Endometrial microvascular endothelial cells (primary cell): ENCODE results near the gene PTGES2. TPM values are rescaled to one million over a fixed set of nuclear protein-coding genes. Genes with fewer than 3 reads are reported as not detected.
"Not testable (repeated sequence)": the region's sequence is repeated elsewhere in the genome, so short reads cannot be mapped to it uniquely, and the experiment has no call there.

Source experiments
- in situ Hi-C: cut with HindIII; loops from 2 replicates; pipeline ENCODE4 v1.10.0; 2017; ENCODE audit warnings: low sequenced_read_pairs, low pct_unique_long_range_greater_than_20kb; ENCODE audit errors: inconsistent ontology term
- total RNA-seq: library from RNA; depleted of rRNA; stranded (reverse); fragments of >200 nt; gene quantifications from one replicate; pipeline ENCODE4 v1.2.3, GENCODE V29; 2015; ENCODE audit errors: inconsistent ontology term

Gene PTGES2
- total RNA-seq, 1 donor from 2014 or later, result 96.1 TPM

DNA sequence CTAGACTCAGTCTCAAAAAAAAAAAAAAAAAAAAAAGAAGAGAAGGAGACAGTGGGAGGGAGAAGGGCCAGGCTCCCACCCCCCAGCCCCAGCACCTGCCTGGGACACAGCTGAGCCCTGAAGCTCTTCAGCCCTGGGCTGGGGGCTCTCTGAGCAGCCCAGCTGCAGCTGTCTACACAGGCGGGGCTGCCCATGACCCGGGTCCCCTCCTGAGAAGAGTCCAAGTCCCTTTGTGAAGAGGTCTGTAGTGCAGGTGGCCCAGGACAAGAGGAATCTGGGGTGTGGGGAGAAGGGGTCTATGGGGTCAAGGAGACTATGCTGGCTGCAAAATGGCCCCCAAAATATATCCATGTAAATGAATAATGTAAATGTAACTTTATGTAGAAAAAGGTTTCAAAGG is 15.1 kb upstream of the PTGES2 start:
- in situ Hi-C loops, result no loop called here

DNA sequence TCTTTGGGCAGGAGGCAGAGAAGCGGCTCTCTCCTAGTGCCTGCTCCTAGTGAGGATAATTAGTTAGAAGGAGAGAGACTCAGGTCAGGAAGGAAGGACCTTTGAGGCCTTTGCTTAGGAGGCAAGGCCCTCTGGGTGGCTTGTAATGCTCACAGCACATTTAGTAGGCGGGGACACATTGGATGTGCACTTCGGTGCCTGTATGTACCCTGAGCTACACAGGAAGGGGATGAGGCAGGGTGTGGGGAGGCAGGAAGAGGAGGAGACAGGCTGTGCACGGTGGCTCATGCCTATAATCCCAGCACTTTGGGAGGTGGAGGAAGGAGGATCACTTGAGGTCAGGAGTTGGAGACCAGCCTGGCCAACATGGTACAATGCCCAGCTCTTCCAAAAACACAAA is 14.5 kb upstream of the PTGES2 start:
- in situ Hi-C loops, result no loop called here

DNA sequence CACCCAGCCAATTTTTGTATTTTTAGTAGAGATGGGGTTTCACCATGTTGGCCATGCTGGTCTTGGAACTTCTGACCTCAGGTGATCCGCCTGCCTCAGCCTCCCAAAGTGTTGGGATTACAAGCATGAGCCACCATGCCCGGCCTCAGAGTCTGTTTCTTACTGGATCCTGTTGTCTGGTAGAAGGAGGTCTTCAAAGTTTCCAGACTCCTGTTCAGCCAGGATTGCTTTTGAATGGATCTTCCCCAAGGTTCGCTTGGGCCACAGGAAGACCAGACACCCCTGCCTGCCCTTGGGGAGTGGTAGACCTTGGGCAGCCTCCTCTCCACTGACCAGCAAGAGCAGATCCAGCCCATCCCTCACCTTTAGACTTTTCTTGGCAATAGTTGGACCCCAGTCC is 14.1 kb upstream of the PTGES2 start:
- in situ Hi-C loops, result no loop called here

DNA sequence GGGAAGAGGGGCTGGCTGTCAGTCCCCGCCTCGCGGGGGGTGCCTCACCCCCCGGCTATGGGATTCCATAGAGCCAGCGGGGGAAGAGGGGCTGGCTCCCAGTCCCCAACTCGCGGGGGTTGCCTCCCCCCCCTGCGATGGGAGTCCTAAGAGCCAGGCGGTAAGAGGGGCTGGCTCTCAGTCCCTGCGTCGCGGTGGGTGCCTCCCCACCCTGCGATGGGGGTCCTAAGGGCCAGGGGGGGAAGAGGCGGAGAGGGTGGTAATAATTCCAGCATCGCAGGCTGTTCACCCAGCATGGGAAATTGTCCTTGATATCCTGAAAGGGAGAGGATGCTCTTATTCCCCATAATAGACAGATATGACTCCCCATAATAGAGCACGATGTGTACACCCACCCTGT is 12.1 kb upstream of the PTGES2 start:
- in situ Hi-C loops, result no loop called here

DNA sequence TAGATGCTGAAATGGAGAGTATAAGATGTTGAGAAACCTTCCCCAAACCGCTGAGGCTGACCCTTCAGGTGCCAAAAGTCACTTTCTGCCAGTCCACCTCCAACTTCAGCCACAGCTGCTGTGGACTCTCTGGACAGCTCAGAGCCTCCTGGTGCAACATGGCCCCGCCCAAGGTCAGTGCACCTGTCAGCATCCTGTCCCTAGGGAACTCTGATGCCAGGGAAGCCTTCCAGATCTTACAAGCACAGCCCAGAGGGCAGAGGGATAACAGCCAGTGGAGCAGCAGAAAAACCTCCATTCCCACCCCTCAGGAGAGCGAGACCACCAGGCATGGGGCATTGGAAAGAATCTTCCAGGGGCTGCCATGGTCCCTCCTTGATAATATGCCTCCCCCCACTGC is 10.5 kb upstream of the PTGES2 start:
- in situ Hi-C loops, result no loop called here

DNA sequence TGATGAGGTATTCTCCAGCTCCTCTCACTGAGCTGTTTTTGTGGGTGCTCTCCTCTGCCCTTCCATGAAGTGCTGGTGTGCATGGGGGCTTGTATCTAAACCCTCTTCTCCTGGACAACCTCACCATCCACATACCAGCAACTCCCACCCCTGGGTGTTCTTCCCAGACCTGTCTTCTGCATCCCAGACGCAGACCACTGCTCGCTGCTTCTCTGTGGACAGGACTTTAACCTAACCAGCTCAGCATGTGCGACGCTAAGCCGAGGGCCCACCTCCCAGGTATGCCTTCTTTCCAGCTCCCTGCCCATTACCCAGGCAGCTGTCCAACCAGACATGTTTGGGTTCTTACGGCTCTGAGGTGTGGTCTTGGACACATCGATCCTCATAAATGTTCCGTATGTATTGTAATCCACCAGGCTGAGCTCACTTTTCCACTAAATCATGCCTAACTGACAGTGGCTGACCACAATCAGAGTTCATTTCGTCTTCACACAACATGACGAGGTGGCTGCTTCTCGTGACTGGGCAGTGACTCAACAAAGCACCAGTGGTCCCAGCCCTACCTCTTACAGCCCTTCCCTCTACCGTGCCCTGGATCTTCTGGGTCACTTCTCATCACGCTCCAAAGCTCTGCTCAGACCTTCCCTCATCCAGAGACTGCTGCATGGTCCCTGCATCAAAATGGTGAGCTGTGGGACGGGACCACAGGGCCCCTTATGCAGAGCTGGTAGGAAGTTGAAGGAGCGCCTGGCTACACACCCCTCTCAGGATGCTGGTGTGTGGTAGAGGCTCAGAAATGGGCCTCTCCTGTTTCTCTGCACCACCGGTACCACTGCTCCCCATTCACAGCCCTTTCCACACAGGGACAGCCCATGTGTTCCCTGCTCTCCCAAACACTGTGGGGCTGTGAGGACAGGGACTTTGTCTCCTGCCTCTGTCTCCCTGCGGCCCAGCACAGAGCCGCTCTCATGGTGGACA is 9.6 kb upstream of the PTGES2 start:
- in situ Hi-C loops, result no loop called here

DNA sequence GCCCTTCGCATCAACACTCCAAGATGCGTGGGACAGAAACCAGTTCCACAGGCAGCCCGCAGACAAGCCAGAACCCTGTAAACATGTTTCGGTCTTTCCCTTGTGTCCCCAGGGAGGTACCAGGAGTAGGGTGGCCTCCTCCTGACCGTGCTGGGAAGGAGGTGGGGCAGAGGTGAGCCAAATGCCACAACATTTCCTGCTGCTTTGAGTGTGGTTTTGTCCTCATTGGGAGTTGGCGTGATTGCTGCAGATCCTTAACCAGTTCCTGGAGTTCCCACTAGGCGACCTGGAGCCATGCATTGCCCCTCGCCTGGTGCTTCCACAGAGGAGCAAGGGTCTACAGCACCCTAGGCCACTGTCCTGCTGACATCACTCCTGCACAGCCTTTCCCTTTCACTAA is 8.0 kb upstream of the PTGES2 start:
- in situ Hi-C loops, result not testable (repeated sequence)

DNA sequence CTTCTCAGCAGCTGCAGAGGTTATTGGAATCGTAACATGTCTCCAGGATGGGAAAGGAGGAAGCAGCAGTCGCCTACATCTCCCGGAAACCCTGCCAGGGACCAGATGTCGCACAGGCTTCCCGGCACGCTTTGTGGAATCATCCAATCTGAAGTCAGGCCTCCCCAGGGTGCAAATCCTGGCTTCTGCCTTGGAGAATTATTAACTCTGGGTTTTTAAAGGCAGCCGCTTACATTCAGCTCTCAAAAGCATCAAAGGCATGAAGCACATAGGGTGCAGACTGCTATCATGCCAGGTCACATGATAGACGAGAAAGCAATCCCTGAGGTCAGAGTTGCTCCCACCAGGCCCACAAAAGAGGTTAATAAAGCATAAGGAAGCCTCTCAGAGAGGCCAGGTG is 4.6 kb upstream of the PTGES2 start:
- in situ Hi-C loops, result not testable (repeated sequence)

DNA sequence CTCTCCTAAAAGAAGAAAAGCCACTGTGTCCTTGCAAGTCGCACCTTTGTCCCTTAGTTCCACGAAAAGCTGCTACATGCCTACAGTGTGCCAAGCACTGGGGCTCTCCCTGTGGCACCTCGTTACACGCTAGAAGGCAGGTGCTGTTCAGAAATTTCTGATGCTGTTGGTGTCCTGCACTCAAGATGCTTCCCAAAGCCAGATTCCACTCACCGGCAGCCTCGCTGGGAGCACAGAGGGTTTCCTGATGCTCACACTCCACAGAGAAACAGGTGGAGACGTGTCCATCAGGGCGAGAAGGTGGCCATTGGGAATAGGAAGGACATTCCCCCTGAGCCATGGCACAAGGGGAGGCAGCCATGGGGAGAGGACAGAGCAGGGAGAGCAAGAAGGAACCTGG is 3.8 kb upstream of the PTGES2 start:
- in situ Hi-C loops, result not testable (repeated sequence)

DNA sequence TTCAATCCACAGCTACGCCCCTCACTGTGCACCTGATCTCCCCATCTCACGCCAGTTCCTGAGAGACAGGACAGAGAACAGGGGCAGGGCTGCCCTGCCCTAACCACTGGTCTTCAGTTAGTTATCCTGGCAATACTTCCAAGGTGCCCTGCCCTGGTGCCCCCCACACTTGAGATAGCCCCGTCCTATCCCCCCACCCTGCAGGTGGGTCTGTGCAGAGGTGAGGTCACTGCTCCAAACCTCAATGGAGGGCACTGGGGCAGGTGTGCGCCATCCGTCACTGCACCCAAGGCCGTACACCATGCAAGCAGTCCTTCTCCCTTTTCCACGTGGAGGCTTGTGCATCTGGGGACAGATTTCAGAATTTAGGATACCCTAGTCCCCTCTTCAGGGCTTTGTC is 3.1 kb upstream of the PTGES2 start:
- in situ Hi-C loops, result not testable (repeated sequence)

DNA sequence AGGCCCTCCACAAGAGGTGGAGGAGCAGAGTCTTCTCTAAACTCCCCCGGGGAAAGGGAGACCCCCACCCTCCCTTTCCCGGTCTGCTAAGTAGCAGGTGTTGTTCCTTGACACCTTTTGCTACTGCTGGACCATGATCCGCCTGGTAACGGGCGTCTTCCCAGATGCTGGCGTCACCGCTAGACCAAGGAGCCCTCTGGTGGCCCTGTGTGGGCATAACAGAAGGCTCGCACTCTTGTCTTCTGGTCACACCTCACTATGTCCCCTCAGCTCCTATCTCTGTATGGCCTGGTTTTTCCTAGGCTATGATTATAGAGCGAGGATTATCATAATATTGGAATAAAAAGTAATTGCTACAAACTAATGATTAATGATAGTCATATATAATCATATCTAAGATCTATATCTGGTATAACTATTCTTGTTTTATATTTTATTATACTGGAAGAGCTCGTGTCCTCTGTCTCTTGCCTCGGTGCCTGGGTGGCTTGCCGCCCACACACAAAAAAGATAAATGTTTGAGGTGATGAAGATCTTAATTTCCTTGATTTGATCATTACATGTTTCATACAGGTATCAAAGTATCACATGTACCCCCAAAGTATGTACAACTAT is 2.6 kb upstream of the PTGES2 start:
- in situ Hi-C loops, result not testable (repeated sequence)

DNA sequence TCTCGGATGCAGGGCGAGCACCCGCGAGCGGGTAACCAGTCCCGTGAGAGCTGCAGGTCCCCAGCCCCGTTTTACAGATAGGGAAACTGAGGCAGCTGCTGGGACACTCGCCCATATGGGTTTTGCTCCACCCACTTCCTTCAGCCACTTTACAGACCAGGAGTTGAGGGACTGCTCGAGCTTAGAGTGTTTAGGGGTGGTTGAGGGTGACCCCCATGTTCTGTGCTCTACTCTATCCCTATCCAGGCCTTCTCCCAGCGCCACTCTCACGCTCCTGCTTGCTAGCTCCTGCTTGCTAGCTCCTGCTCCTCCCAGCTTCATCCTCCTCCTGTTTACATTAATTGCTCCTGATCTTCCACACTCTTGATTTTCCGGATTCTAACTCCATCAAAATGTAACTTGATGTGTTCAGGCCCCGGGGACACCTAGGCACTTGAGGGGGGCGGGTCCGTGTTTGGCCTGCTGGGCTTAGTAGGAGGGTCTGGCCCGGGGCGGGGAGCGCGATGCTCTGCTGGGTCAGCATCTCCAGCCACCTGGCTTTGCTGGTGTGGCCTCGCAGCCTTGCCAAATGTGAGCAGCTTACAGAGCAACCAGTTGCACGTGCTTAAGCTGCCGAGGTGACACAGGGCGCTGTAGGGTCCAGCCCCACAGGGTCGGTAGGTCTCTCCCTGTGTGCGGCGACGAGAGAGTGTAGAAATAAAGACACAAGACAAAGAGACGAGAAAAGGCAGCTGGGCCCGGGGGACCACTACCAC is 1.5 kb upstream of the PTGES2 start:
- in situ Hi-C loops, result no loop called here

DNA sequence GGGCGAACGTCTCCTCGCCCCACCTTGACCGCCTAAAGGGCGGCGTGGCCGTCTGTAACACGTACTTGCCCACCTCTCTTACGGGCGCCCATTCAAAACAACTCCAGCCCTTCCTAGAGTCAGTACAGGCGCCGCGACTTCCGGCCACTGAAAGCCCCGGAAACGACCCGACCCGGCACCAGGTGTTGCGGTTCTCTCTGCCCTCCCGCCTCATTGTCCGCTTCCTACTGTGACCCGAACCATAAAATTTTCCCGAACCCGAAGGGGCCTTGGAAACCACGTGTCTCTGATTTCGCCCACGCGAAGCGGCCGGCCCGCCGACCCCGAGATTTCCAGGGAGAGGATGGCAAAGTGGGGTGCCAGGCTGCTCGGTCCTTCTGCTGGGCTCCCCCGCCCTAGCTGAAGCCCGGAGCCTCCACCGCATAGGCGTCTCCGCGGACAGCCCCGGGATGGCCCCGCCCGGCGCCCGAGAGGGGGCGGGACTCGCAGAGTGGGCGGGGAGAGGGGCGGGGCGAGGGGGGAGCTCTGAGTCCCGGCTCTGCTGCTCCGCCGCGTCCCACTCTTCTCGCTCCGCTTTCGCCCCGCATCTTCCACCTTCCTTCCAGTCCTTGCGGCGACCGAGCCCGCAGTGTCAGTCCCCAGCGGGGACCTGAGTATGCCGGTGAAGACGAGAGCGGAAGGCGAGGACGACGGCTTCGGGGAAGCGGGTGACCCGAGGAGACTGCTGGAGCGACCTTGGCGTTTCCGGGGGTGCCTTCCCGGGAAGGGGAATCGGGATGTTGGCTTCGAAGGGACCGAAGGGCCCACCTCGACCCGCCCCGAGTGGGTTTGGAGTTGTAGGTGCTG is 684 bp upstream of the PTGES2 start:
- in situ Hi-C loops, result no loop called here

DNA sequence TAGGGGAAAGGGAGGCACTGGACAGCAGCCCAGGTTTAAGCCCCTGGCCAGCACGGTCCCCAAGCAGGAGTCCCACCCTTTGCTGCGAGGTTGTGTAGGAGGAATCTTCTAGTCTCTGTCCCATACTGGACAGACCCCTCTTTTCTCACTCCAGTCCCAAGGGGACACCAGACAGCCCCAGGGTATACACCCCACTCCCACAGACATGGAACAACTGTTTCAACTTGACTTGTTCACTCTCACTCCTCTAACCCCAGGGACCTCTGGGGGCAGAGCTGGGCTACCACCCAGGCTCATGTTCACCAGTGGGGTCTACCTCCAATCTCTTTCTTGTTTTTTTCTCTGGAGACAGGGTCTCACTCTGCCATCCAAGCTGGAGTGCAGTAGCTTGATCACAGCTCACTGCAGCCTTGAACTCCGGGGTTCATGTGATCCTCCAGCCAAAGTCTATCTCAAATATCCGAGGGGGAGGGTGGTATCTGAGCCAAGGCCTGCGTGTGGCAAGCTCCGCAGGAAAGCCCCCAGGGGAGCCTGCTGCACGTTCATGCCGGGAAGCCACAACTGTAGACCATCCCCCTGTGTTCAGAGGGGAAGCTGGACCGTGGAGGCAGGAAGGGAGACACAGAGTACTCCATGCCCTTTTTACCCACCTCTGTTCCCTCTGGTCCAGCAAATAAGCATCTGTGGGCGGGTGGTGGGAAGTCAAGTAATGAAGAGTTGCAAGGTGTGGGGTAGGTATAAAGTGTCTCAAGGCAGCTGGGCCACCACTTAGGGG is 1.8 kb downstream of the PTGES2 start:
- in situ Hi-C loops, result no loop called here

DNA sequence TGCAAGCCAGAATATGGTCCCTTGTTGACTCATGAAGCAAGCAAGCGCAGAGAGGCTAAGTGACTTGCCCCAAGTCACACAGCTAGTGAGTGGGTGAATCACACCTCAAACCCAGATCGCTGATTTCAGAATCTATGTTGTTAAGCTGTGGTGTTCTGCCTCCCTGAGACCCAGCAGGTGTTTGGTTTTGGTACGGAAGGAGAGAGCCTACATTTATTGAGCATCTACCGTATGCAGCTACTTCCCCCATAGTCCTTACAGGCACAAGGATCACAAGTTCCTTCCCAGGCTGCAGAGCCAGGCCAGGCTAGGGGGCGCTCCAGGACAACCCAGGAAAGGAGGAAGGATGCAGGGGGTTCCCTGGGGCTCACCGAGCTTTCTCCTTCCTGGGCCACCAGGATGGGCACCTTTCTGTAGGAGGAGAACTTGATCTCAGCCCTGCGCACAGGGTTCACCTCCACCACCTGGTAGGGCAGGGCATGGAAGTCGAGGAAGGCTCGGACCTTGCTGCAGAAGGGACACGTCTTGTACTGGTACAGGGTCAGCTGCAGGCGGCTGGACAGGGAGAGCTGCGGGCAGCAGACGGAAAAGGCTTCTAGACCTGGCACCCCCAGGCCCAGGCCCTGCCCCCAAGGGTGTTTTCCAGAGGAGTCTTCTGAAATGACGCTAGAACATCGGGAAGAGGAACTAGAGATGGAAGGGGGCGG is 2.5 kb downstream of the PTGES2 start:
- in situ Hi-C loops, result no loop called here

DNA sequence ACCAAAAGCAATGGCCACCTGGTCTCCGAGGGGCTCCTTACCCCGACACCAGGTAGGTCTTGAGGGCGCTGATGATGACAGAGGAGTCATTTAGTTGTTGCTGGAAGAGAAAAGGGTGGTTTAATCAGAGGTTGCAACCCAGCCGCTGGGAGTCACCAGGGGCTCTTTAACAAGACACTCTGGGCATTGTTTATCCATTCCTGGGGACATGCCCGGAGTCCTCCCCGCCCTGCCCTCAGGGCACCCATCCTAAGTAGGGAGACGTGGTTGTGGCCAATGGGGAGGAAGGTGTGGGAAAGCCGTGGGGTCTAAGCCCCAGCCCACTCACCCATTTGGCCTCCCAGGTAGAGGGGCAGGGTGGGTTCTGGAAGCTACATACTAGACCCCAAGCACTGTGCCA is 3.1 kb downstream of the PTGES2 start:
- in situ Hi-C loops, result no loop called here

DNA sequence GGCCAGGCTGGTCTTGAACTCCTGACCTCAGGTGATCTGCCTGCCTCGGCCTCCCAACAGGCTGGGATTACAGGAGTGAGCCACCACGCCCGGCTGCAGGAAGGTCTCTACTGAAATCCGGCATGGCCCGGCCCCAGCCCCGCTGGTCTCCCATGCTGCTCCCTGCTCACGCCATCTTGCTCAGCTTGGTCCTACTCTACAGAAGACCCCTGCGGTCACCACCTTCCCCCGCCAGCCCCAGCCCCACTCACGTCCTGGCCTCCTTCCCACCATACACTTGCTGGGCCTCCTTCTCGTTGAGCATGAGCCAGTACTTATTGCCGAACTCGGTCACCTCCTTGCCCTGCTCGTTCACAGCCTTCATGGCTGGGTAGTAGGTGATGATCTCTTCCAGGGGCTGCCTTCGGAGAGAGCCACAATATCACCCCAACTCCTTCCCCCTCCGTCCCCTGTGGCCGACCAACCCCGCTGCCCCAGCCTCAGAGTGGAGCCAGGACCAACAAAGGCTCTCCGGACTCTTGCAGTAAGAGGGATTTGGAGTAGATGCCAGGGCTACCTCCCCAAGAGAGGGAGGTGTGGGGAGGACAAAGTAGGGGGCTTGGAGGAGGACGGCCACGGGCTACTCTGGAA is 4.0 kb downstream of the PTGES2 start:
- in situ Hi-C loops, result no loop called here
